Bronchial epithelial cell (primary cell): ENCODE data around the gene PRF1. TPM values are rescaled to one million over a fixed set of nuclear protein-coding genes. Genes with fewer than 3 reads are reported as not detected.

Experiments
- DNase-seq: peaks from one replicate; pipeline ENCODE4 v3.0.0-alpha.2; 2010; ENCODE audit warnings: low read depth
- FAIRE-seq: peaks from 2 replicates; lab custom pipeline; 2011; peaks lifted over from hg19 to GRCh38; lab: Jason Lieb, UNC
- H3K27me3 ChIP-seq: 2 replicates; pipeline ENCODE4 v1.5.1; 2011; ENCODE audit warnings: low read length; ENCODE audit not compliant: control insufficient read depth, insufficient read depth
- H3K36me3 ChIP-seq: 2 replicates; pipeline ENCODE4 v1.5.1; 2011; ENCODE audit warnings: low read length; ENCODE audit not compliant: control insufficient read depth, insufficient read depth
- H3K4me3 ChIP-seq: 2 replicates; pipeline ENCODE4 v1.5.1; 2011; ENCODE audit warnings: mild to moderate bottlenecking, low read depth, low read length, control low read depth
- CTCF ChIP-seq: IDR thresholded peaks from 2 replicates; pipeline ENCODE4 v1.5.1; 2011; ENCODE audit warnings: mild to moderate bottlenecking, moderate library complexity, low read length, control low read depth, inconsistent platforms; ENCODE audit not compliant: insufficient read depth, severe bottlenecking
- total RNA-seq: library from RNA; depleted of rRNA; stranded (reverse); fragments of >200 nt; gene quantifications from 2 replicates; pipeline ENCODE4 v1.2.1, GENCODE V29; 2014

The PRF1 gene
- total RNA-seq, 1 donor from 2014 or later, result not detected

- TF ChIP-seq CTCF, result no peak
- H3K36me3 ChIP-seq, result no peaks in the 10 kb centered on the region
- peaks cover 5% of the 10 kb centered on the region for H3K27me3 ChIP-seq
- H3K4me3 ChIP-seq, result no peak overlapping the region
- FAIRE-seq, result no peak
- no peak for DNase-seq
These were observed 45.3 kb downstream of the PRF1 start for GRCh38 chr10:70557086-70557845.

- FAIRE-seq (no peak), DNase-seq (no peak)
- peaks cover 4% of the 10 kb centered on the region for H3K27me3 ChIP-seq
- no peak for TF ChIP-seq CTCF
- H3K36me3 ChIP-seq, result no peaks in the 10 kb centered on the region
- no peak overlapping the region for H3K4me3 ChIP-seq
These were observed 47.2 kb downstream of the PRF1 start for GRCh38 chr10:70555371-70555770.

GRCh38 chr10:70552586-70552985 lies 50.0 kb downstream of the PRF1 start:
- no peak for FAIRE-seq
- no peak for TF ChIP-seq CTCF
- Histone ChIP-seq H3K4me3 (no peak overlapping the region), H3K36me3 (no peaks in the 10 kb centered on the region), H3K27me3 (no peaks in the 10 kb centered on the region)
- no peak for DNase-seq

GRCh38 chr10:70551971-70552422 lies 50.5 kb downstream of the PRF1 start:
- H3K27me3 ChIP-seq, result no peaks in the 10 kb centered on the region
- no peak for TF ChIP-seq CTCF
- H3K4me3 ChIP-seq, result no peak overlapping the region
- DNase-seq, result peak; percentile 82
- H3K36me3 ChIP-seq, result no peaks in the 10 kb centered on the region
- FAIRE-seq, result no peak

GRCh38 chr10:70551466-70551865 lies 51.1 kb downstream of the PRF1 start:
- FAIRE-seq (no peak), DNase-seq (no peak)
- H3K36me3 ChIP-seq, result no peaks in the 10 kb centered on the region
- H3K4me3 ChIP-seq, result no peak overlapping the region
- no peak for TF ChIP-seq CTCF
- no peaks in the 10 kb centered on the region for H3K27me3 ChIP-seq
